Measurements from ENCODE around the gene TEX2.
A peak's percentile ranks its signal among the peaks of the same experiment; 100 is the strongest.

The TEX2 gene, protein sequence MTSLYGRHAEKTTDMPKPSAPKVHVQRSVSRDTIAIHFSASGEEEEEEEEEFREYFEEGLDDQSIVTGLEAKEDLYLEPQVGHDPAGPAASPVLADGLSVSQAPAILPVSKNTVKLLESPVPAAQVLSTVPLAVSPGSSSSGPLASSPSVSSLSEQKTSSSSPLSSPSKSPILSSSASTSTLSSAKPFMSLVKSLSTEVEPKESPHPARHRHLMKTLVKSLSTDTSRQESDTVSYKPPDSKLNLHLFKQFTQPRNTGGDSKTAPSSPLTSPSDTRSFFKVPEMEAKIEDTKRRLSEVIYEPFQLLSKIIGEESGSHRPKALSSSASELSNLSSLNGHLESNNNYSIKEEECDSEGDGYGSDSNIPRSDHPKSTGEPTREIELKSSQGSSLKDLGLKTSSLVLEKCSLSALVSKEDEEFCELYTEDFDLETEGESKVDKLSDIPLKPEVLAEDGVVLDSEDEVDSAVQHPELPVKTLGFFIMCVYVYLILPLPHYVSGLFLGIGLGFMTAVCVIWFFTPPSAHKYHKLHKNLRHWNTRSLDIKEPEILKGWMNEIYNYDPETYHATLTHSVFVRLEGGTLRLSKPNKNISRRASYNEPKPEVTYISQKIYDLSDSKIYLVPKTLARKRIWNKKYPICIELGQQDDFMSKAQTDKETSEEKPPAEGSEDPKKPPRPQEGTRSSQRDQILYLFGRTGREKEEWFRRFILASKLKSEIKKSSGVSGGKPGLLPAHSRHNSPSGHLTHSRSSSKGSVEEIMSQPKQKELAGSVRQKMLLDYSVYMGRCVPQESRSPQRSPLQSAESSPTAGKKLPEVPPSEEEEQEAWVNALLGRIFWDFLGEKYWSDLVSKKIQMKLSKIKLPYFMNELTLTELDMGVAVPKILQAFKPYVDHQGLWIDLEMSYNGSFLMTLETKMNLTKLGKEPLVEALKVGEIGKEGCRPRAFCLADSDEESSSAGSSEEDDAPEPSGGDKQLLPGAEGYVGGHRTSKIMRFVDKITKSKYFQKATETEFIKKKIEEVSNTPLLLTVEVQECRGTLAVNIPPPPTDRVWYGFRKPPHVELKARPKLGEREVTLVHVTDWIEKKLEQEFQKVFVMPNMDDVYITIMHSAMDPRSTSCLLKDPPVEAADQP

DNA sequence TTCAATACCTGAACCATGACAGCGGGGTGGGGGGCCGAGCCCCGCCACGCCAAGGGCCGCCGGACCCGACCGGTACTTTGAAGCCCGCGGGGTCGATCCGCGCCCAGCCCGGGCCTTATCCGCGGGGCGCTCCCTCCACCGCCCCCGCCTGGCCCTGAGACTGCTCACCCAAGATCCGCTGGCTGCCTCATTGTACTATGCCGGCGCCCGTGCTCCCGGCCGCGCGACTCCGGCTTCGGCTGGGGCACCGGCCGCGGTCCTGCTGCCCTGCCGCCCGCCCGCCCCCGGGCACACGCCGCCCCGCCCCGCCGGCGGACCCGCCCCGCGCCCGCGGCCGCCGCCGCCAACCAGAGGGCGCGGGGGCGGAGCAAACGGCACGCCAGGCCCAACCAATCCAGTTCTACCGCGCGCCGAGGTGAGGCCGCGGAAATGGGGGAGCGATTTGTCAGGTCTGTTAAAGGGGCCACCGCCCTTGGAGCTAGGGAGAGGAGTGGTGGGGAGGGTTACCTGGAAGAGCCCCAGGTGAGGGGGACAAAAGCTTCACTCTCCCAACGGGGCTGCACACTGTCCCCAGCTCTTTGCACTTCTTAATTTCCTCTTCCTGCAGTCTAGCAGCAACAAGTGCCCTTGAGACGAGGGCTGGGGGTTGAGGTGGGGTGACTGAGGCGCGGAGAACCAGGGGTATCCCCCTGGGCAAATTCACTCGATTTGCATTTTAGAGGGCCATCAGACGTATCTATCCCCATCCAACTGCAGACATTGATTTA is at the start of gene TEX2:
Gene TEX2, minus strand, starts transcription at position 261 of the 767 bp plus-strand sequence. CDS start 49,043 bp downstream, outside the sequence.
- DNase-seq: peak; percentile 89

DNA sequence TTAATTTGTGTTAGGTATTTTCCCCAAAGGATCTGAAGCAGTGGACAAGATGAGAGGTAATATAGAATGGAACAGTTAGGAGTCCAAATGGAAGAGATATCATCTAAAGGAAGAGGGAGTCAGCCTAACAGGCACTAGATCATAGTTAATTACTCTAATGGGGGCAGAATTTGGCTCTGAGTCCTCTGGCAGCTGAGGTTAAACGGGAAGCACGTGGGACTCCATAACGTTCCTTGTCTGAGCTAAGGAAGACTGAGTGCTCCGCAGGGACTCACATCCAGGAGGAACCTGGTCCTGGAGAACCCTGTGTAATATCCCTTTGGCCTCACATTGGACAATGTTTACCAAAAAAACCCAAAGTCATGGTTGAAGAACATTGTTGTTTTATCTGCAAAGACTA is 46.6 kb upstream of the TEX2 start:
- DNase-seq: no peak

DNA sequence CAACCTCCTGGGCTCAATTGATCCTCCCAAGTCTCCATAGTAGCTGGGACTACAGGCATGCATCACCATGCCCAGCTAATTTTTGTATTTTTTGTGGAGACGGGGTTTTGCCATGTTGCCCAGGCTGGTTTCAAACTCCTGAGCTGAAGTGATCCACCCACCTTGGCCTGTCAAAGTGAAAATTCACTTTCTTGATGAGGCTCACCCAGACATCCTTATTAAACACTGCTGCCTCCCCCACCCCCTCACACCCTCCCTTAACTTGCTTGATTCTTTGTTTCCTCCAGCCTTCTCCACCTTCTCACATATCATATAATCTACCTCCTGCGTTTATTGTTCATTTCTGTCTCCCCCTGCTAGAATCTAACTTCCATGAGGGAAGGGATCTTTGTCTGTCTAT is 46.0 kb upstream of the TEX2 start:
- DNase-seq: no peak

DNA sequence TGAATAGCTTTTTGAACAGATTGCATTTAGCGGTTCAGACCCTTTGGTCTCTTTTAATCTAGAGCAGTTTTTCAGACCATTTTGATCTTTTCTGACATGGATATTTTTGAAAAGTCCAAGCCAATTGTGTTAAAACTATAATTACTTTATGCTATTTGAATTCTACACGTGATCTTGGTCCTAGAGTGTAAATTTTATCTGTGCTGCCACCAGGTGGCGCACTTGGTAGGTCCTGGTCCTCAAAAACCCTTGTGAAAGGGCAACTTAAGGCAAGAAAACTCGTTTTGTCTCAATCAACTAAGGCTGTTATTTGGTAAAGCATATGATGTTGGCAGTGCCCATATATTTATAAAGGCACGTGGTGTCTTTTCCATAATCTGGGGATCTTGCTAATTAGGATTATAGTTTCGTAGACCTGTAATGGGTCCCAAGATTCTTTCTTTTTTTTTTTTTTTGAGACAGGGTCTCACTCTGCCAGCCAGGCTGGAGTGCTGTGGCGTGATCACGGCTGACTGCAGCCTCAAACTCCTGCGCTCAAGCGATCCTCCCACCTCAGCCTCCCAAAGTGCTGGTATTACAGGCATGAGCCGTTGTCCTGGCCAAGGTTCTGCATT is 43.9 kb upstream of the TEX2 start:
- DNase-seq: peak; percentile 58

DNA sequence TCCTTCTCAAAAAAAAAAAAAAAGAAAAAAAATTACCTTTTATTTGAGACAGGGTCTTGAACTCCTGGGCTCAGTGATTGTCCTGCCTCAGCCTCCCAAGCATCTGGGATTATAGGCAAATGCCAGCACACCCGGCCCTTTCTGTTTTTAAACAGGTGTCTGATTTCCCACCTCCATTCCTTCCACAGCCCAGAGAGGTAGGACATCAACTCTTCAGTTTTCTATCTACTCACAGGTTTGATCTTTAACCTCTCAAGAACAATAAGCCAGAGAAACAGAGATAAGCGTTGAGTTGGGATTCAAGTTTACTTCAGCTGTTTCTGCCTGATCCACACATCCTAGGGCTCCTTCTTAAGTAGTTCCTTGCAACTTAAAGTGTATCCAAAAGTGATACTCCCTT is 41.5 kb upstream of the TEX2 start:
- no peak for DNase-seq

DNA sequence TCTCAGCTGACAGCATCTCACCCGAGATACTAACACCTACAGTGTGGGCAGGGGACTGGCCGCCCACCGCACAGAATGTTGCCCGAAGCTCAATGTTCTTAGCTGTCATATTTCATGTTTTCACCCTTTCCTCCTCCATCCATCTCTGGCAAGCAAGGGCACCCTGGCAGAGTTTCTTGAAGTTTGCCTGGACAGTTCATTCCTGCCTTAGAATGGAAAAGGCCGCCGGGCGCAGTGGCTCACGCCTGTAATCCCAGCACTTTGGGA is 37.6 kb upstream of the TEX2 start:
- DNase-seq: no peak

DNA sequence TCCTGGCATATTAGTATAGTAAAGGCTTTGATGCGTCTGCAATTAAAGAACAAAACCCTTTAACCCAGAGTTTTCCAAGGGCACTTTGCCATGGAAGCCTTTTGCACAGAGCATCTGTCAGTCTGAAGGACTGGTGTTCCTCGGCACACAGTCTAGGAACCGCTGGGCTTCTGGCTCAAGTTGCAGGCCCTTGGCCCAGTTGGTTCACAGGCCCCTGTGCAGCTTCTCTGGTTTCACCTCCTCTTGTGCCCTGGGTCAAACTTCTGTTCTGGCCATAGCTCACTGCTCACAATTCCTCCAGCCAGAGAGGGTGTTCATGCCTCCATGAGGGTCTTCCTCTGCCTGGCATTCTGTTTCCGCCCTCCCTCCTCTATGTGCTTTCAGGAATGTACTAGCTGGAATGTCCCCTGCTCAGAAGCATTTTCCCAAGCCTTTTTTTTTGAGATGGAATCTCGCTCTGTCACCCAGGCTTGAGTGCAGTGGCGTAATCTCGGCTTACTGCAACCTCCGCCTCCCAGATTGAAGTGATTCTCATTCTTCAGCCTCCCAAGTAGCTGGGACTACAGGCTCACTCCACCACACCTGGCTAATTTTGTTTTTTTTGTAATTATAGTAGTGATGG is 34.5 kb upstream of the TEX2 start:
- no peak for DNase-seq

DNA sequence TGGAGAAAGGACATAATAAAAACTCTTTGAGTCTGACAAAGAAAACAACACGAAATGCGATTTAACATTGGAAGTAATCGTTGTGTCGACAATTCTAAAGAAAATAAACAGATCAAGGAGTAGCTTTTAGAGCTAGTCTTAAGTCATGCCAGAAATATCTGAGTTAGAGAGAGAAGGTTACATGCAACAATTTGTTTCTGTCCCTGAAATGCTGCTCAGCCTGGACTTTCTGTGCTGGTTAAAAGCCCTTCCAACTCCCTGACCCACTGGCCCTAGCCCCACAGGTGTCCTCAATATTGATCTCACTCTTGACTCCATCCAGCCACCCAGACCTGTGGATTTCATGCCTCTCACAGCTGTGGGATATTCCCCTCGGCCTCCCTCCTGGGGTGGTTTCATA is 33.2 kb upstream of the TEX2 start:
- DNase-seq: no peak

DNA sequence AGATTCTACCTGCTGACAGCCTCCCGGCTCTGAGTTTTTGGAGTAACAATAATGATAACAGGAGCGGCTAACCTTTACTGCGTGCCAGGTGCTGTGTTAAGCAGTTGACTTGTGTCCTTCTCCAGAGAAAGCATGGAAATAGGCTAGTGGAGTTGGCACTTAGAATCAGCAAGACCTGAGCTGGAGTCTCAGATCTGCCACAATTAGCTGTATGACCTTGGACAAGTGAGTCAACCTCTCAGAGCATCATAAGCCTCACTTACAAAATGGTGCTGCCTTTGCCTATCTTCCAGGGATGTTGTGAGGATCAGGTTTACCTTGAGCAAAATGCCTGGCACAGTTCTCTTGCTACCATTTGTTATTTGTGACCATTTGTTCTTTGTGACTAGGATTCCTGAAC is 32.1 kb upstream of the TEX2 start:
- no peak for DNase-seq

DNA sequence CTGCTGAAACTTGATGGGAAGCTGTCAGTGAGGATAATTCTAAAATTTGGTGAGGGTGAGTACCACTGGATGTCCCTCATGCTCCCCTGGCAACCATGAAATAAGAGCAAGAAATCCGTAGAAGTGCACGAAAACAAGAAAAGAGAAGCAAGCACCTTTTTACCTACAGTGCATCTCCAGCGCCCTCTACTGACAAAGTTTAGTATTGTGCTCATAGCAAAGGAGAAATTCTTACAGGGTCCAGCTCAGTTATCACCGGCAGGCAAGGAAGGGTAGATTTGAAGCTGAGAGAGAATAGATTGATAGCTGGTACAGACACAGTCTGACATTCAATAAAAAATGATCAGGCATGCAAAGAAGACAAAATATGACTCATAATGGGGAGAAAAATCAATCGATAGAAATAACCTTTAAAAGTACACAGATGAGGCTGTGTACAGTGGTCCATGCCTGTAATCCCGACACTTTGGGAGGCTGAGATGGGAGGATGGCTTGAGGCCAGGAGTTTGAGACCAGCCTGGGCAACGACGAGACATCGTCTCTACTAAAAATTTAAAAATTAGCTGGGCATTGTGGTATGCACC is 28.3 kb upstream of the TEX2 start:
- DNase-seq: no peak

DNA sequence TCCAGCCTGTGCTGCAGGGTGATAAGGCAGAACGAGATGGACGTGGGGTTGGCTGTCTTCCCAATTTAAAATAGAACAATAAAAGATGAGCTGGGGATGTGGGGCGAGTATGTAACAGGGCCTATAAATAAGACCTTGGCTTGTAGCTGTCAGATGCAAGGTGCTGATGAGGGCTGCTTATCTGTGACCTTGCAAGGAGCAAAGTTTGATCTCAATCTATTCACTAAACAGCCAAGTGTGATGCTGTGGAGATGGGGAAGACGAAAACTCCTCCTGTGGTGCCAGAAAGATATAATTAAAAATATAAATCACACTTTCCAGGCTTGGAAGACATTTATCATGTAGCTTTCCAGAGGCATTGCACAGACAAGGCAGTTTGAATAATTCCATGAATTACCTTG is 26.7 kb upstream of the TEX2 start:
- no peak for DNase-seq

DNA sequence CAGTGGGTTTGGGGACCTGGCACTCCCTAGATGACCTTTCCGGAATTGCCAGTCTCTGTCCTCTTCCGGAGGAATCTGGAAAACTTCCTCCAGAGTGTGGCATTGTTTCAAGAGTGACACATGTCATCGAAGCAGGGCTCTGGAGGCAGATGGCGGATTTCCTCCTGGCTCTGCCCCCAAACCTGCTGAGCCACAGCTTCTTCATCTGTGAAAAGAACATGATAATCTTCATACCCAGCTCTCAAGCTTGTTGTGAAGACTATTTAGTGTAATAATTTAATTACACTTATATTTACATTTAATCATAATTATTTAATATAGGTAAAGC is 19.7 kb upstream of the TEX2 start:
- no peak for DNase-seq

DNA sequence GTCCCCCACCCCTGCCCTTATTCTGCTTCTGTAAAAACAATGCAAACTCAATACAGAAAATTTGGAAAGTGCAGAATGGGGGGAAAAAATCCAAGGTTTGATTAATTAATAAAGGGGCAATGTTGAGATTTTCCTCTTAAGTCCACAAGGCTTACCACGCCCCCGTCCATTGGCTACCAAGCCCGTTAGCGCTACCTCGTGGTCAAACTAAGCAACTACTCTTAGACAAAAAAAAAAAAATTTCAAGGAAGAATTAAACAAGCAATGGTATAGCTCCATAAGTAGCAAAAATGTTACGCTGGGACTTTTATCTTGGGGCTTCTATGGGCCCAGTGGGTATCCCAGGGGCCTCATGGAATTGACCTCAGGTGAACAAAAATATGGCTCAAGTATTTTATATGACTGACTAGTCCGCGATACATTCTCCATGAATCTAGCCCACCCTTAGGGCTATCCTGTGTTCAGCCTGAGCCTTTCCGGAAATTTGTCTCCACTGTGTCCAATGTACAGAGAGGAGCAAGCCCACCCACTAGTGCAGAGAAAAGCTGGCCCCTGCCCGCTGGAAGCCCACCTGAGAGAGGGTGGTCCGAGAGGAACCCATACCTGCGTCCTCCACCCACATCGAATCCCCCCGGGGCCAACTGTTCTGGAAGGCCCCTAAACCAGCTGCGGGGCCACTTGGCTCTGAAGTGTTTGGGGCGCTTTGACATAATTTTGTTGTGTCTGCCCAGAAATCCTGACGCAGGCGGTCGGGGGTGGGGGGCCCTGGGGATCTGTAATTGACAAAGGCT is 19.1 kb upstream of the TEX2 start:
- DNase-seq: peak; percentile 46

DNA sequence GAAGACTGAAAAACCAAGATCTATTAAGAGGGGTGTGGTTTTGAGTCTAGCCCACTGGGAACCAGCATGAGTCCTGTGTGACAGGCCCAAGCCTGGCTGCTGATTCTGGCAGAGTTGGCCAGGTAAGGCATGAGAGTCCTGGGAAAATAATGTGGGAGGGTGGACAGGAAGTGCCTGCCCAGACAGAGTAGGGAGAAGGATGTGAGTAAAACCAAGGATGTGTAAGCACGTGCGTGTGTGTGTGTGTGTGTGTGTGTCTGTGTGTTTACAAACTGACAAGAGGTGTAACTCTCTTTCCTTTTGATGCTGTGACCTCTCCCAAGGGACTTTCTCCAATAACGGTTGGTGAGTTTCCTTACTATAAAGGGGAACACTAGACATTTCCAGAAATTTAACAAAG is 15.6 kb upstream of the TEX2 start:
- DNase-seq: no peak

DNA sequence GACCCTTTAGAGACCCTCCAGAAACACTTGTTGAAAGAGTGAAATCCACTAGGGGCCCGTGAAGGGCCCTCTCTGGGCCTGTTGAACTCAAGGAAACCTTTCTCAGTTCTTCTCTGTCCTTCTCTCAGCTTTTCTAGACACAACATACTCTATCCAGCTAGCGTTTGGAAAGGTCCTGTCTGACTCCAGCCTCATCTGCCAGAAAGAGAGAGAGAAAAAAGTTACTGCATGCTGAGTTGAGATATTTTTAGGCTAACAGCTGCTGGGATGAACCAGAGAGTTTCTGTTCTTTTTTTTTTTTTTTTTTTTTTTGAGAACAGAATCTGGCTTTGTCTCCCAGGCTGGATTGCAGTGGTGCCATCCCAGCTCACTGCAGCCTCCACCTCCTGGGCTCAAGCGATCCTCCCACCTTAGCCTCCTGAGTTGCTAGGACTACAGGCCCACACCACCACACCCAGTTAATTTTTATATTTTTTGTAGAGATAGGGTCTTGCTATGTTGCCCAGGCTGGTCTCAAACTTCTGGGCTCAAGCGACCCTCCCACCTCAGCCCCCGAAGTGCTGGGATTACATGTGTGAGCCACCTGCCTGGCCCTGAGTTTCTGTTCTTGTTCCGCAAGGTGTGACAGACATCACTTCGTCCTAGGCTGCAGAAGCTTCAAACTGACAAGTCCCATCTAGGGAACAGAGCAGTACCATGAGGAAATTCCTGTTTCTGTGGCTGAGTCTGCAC is 14.9 kb upstream of the TEX2 start:
- DNase-seq: no peak

DNA sequence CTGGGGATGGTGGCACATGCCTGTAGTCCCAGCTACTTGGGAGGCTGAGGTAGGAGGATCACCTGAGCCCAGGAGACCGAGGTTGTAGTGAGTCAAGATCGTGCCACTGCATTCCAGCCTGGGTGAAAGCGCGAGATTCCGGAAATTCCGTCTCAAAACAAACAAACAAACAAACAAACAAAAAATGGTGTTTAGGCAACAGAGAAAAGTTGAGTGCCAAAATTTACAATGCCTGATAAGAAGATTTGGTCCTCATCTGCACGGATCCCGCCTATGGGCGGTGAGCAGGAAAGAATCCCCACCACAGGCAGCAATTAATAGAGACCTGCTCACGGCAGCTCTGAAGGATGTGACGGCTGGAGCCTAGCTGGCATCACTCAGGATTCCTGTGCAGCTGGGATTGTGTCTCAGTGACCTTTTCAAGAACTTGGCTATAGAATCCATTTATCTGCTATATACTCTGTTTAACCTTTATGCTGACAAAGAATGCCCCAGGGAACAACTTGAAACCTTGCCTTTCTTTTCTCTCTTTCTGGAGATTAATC is 14.0 kb upstream of the TEX2 start:
- DNase-seq: no peak

DNA sequence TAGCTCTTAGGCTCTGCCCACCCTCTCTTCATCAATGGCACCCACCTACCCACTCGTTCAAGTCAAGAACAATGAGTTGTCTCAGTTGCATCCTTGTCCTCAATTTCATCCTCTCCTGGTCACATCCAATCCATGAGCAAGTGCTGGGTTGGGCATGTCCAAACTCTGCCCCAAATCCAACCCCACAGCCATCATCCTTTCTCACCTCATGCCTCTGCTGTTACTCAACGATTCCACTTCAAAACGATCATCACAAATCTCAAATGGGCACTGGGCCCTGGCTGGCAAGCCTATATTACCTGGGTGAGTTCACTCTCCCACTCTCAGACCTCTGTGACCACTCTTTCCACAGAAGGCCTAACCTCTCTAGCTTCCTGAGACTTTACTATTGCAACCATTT is 12.0 kb upstream of the TEX2 start:
- DNase-seq: no peak

DNA sequence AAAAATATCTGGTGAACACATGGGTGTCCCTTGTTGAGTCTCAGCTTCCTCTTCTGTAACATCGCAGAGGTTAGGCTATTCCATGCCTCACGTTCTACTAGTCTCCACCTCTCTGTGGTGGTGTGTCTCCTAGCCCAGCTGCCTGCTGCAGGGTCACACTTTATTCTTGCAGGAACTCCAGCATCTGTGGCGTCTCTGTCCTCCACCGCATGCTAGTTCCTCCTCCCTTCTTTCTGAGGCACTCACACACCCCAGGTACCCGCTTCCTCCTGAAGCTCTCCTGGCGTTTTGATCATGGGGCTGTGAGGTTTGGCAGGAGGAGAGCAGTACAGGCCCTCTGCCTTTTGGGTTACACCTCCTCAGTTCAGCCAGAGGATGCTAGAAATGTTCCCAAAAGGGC is 9.9 kb upstream of the TEX2 start:
- no peak for DNase-seq

DNA sequence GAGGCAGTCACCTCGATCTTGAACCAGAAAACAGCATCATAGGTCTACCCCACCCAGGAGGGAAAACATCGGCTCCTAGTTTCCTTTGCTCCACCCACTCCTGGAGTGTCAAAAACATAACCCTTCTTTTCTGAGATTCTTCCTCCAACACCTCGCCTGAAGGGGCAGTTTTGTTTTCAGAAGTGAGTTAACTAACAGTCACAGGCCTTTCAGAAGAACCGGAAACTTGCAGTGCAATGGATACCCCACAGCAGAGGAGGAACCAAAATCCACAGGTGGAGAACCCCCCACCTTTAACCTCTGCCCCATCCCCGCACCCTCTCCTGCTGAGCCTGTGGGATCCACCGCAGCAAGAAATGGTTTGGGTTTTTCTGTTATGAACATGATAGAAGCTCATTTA is 7.8 kb upstream of the TEX2 start:
- DNase-seq: no peak
